ENCODE results near the gene DAW1.

GRCh38 chr2:227891673-227892072 is 20.2 kb downstream of the DAW1 start:
- TF ChIP-seq CTCF (IDR thresholded peaks at IDR 0.05) (no peak), POLR2A (IDR thresholded peaks at IDR 0.05) (no peak)

Data from thyroid gland (tissue), 4 donors.